Bone marrow (tissue), 2 donors: ENCODE data around the gene DGCR6.
"Not testable (repeated sequence)": the region's sequence is repeated elsewhere in the genome, so short reads cannot be mapped to it uniquely, and the experiment has no call there.

Experiments used
- DNase-seq, 2 donors: peaks; one replicate each; lab custom pipeline; 2025; lab: John Stamatoyannopoulos, UW

The DGCR6 gene

GRCh38 chr22:18931905-18932652, 26.0 kb downstream of the DGCR6 start:
- no peak for DNase-seq

DNA sequence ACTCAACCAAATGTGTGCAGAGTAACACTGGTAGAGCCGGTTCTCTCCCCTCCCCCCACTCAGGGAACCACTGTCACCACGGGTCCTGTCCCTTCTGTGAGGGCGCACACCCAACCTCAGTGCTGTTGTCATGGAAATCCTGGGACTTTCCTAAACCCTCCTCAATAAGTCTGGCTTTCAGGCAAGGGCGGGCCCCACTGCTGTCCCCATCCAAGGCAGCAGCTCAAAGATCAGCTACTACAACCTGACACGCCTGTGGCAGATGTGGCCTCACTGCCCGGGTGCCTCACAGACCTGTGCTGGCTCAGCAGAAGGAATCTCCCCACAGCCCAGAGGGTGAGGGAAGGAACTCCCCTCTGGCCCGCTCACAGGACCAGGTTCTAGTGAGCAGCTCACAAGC, 27.8 kb downstream of the DGCR6 start:
- no peak for DNase-seq

DNA sequence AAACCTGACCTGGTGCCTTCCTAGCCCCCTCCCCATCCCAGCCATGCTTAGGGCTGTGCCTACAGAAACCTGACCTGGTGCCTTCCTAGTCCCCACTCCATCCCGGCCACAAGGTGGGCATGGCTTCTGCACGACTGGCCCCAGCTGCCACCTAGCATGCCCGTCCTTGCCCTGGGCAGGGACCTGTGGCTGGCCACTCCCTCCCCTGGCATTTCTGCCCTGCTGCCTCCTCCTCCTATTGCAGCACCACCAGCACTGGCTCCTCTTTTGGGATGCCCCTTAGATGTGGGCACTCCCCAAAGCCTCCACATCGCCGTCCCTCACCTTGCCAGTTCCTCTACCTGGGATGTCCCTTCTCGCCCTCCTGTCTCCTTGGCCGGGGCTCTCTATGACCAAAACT, 28.6 kb downstream of the DGCR6 start:
- not testable (repeated sequence) for DNase-seq

DNA sequence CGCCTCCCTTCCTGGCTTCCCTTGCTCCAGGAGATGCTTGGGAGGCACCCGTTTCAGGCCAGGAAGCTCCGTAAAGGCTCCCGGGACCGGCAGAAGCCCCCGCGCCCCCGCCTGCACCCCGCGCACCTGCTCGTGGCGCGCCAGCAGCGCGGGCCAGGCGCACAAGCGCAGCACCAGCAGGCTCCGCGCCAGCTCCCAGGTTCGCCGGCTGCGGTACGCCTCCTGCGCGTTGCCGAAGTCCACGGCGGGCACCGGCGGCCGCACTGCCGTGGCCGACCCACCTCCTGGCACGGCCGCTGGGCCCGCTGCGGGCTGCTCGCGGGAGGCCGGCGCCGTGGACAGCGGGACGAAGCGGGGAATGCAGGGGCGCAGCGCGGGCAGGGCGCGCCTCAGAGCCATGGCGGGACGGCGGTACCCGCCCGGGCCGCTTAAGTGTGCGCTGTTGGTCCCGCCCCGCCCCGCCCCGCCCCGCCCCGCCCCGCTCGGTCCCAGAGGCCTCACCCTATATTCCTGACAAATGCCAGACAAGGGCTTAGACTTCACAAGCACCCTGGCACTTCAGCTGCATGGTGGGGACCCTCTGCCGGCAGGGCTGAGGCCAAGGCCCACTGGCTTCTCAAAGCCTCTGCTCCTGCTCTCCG, 29.9 kb downstream of the DGCR6 start, which contains the start of gene PRODH:
Gene PRODH (minus strand): TSS at position 405 of the 641 bp plus-strand sequence. CDS start 6 bp downstream, at position 399.
- no peak for DNase-seq

GRCh38 chr22:18938691-18939090, 32.6 kb downstream of the DGCR6 start:
- not testable (repeated sequence) for DNase-seq

DNA sequence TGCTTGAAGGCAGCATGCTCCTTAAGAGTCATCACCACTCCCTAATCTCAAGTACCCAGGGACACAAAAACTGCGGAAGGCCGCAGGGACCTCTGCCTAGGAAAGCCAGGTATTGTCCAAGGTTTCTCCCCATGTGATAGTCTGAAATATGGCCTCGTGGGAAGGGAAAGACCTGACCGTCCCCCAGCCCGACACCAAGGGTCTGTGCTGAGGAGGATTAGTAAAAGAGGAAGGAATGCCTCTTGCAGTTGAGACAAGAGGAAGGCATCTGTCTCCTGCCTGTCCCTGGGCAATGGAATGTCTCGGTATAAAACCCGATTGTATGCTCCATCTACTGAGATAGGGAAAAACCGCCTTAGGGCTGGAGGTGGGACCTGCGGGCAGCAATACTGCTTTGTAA, 41.0 kb downstream of the DGCR6 start:
- not testable (repeated sequence) for DNase-seq

- no peak for DNase-seq
These were observed 41.8 kb downstream of the DGCR6 start for GRCh38 chr22:18947905-18948304.

- no peak for DNase-seq
These were observed 44.0 kb downstream of the DGCR6 start for GRCh38 chr22:18950141-18950540.

GRCh38 chr22:18952022-18952421, 45.9 kb downstream of the DGCR6 start:
- DNase-seq = no peak

DNA sequence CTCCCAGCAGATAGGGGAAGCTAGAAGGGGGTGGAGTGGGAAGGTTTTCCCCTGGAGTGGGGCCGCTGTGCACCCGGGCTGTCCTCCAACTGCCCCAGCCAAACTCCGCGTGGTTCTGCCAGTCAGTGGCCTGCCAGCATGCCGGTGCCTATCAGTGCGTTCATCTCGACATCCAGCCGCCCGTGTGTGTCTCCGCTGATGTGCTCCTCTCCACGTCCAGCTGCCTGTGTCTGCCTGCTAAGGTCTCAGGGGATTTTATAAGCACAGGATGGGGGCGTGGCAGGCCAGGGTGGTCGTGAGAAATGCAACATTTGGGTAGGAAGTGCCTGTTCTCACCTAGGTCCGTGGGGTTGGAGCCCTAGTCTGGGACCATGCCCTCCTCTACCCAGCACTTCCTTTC, 47.0 kb downstream of the DGCR6 start:
- DNase-seq = not testable (repeated sequence)

DNA sequence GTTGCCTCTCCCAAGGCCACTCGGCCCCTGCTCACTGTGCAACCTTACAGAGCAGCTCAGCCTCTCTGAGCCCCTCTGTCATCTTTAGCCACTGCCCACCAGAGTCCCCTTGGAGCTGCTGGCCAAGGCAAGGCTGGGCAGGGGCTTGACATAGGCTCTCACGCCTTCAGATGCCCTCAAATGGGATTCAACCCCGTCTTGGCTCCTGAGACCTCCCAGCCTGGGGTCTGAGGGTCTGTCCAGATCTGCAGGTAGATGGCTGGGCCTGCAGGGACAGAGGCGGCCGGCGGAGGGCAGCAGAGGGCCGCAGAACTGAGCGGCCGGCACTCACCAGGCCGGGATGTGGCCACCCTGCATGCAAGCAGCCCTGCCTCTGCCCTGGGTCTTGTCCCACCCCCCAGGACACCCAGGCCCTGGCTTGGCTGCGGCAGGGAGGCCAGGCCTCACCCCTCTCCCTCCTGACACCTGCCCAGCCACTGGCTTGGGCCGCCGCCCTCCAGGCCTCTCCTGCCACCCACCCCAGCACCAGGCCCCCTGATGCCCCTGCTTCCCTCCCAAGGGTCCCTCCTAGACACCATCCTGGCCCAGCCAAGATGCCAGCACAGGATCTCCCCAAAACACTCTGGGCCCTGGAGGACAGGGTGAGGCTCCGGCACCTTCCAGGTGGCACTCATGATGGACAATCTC, 48.3 kb downstream of the DGCR6 start:
- DNase-seq = peak; percentile 17 to 53

GRCh38 chr22:18954990-18955571, 49.0 kb downstream of the DGCR6 start:
- DNase-seq = no peak

DNA sequence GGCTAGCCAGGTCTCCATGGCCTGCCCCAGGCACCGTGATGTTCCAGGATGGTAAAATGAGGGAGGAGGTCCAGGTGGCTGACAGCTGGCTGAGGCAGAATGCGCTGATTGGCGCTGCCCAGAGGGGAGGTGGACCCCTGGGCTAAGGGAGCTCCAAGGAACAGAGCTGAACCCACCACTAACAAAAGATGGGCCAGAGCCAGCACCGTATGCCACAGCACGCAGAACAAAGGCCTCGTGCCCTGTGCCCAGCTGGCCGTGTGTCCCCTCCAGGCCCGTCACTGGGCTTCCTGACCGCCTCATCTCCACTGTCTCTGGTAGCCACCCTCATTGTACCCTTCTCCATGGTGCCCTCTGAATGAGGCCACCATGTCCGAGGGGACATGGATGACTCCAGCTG, 49.6 kb downstream of the DGCR6 start:
- DNase-seq = no peak

GRCh38 chr22:18956121-18956895, 50.2 kb downstream of the DGCR6 start:
- DNase-seq = not testable (repeated sequence)

DNA sequence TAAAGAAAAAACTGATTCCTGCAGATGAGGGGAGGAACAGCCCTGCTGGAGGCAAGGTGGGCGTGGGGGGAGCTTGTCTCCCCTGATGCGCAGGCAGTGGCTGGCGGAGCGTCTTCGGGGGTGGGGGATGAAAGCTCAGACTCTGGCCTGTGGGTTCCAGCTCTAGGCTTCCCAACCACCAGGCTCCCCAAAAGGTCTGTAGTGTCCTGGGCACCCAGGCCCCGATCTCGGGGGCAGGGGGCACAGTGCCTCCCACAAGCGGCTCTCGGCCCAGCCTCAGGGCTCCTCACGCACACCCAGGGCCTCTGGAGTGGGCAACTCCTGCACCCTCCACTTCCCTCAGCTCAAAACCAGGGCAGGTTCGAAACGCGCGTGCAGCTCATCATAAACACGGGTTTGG, 50.8 kb downstream of the DGCR6 start:
- DNase-seq = not testable (repeated sequence)

GRCh38 chr22:18957621-18958320, 51.7 kb downstream of the DGCR6 start:
- not testable (repeated sequence) for DNase-seq

DNA sequence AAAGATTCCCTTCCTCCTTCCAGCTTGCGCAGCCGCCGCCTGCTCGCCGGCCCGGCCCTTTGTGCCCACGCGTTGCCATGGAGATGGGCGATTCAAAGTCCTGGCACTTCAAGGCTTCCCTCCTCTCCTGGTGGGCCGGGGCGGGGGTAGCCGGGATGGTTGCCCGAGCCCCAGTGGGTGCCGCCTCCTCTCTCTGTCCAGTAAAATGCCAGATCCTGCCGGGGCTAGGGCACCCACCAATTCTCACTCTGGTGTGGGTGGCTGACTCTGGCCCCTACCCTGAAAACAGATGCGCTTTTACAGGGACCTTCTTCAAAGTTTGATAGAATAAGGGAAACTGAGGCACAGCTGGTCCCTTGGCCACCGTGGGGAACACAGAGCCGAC, 52.2 kb downstream of the DGCR6 start:
- not testable (repeated sequence) for DNase-seq

- not testable (repeated sequence) for DNase-seq
These were observed 52.6 kb downstream of the DGCR6 start for GRCh38 chr22:18958738-18959137.

DNA sequence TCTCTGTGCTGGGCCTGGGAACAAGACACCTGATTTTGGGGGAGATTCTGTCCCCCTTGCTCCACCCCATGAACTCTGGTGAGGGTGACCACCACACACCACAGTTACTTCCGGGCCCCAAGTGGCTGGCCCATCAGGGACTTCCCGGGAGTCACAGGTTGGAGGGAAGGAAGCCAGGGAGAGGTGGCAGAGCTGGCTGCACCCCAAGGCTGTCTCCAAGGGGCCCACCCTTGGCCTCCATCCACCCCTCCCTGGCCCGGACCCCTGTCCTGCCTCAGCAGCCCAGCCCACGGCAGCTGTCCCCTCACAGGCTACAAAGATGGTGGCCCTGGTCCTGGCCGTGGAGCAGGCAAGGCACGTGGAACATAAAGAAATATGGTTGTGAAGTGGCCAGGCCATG, 53.1 kb downstream of the DGCR6 start:
- DNase-seq = not testable (repeated sequence)

DNA sequence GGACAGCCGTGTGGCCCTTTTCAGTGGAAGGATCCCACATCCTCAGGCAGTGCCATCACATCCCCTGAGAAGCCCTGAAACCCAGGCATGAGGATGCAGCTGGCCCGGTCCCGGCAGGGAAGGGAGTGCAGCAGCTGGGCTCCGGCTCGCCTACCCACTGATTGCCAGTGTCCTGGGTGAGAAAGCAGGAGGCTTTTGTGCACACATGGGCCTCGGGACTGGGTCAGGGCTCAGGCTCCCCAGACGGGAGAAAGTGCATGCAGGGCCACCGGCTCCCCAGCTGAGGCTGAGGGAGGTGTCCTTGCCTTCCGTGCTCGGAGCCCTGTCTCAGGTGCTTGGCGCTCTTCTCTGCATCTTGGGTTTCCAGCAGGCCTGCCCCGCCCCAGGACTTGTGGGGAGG, 53.6 kb downstream of the DGCR6 start:
- DNase-seq = not testable (repeated sequence)
